Suprapubic skin (tissue), 4 donors: ENCODE measurements around the gene GRM7.

ENCODE experiments used
- CTCF ChIP-seq, 2 donors: fragments of 200-600 bp in 1 of 2; fragments of 450-650 bp in 1 of 2; sonication (generic) in 1 of 2; IDR thresholded peaks; one replicate each; pipeline ENCODE4 v1.5.1; 2016 to 2019; ENCODE audit warnings: antibody characterized with exemption in 2 of 2, mild to moderate bottlenecking in 1 of 2, moderate library complexity in 1 of 2
- EP300 ChIP-seq: sonication (generic); formaldehyde crosslinking; IDR thresholded peaks from one replicate; pipeline ENCODE4 v1.6.1; 2017; ENCODE audit warnings: antibody characterized with exemption
- POLR2A ChIP-seq, 2 donors: fragments of 450-650 bp; IDR thresholded peaks; one replicate each; pipeline ENCODE4 v1.6.1; 2017; ENCODE audit warnings: antibody characterized with exemption in 2 of 2, mild to moderate bottlenecking in 2 of 2, moderate library complexity in 2 of 2
- POLR2AphosphoS5 ChIP-seq, 3 donors: sonication (generic); formaldehyde crosslinking; IDR thresholded peaks; one replicate each; pipeline ENCODE4 v1.6.1; 2017; ENCODE audit warnings: antibody characterized with exemption in 3 of 3

- TF ChIP-seq CTCF (IDR thresholded peaks at IDR 0.05) (no peak), EP300 (no peak), POLR2A (IDR thresholded peaks at IDR 0.05) (no peak), POLR2AphosphoS5 (IDR thresholded peaks at IDR 0.05) (no peak)
Measured at GRCh38 chr3:7205962-7206361, 345.0 kb downstream of the GRM7 start.
